Stimulated activated effector memory CD8-positive, alpha-beta T cell treated with anti-CD3 and anti-CD28 coated beads, Interleukin-12 subunit alpha, Interleukin-12 subunit beta, amount 100 ng/mL, for 72 hours (primary cell): ENCODE results near the gene RNF32.

Experiments
- ATAC-seq: fragments of 150-1000 bp; cut with Tn5 transposase; 2 replicates; pipeline ENCODE4 v1.10.0; 2021
- DNase-seq, 2 donors: peaks; one replicate each; pipeline ENCODE4 v3.0.0; 2021 to 2022; ENCODE audit warnings: low spot score in 2 of 2
- H3K27ac Mint-ChIP-seq: one replicate; pipeline ENCODE4 v1.8.0; 2022; ENCODE audit warnings: mild to moderate bottlenecking, mixed read lengths
- H3K36me3 Mint-ChIP-seq: one replicate; pipeline ENCODE4 v1.8.0; 2022; ENCODE audit warnings: mild to moderate bottlenecking, mixed read lengths
- H3K4me1 Mint-ChIP-seq: one replicate; pipeline ENCODE4 v1.8.0; 2022; ENCODE audit warnings: mixed read lengths
- H3K4me3 Mint-ChIP-seq: one replicate; pipeline ENCODE4 v1.8.0; 2022; ENCODE audit warnings: mild to moderate bottlenecking, mixed read lengths
- H3K9me3 Mint-ChIP-seq: one replicate; pipeline ENCODE4 v1.8.0; 2022; ENCODE audit warnings: mixed read lengths

The RNF32 gene

GRCh38 chr7:156652886-156653568 lies 12.5 kb downstream of the RNF32 start:
- Mint-ChIP-seq H3K9me3 (no peaks in the 10 kb centered on the region), H3K4me3 (no peak overlapping the region), H3K27ac (no peak overlapping the region), H3K36me3 (no peaks in the 10 kb centered on the region), H3K4me1 (no peaks in the 10 kb centered on the region)
- no peak for DNase-seq
- ATAC-seq: no peak

GRCh38 chr7:156654511-156655234 lies 14.1 kb downstream of the RNF32 start:
- Mint-ChIP-seq H3K36me3 (no peaks in the 10 kb centered on the region), H3K9me3 (no peaks in the 10 kb centered on the region), H3K27ac (no peak overlapping the region), H3K4me1 (no peaks in the 10 kb centered on the region), H3K4me3 (no peak overlapping the region)
- no peak for DNase-seq
- no peak for ATAC-seq

GRCh38 chr7:156655251-156655650 lies 14.7 kb downstream of the RNF32 start:
- no peak for DNase-seq
- H3K4me1 Mint-ChIP-seq: peaks cover 5% of the 10 kb centered on the region
- no peaks in the 10 kb centered on the region for H3K9me3 Mint-ChIP-seq
- no peak overlapping the region for H3K27ac Mint-ChIP-seq
- H3K36me3 Mint-ChIP-seq: peaks cover 4% of the 10 kb centered on the region
- H3K4me3 Mint-ChIP-seq: no peak overlapping the region
- ATAC-seq: no peak

GRCh38 chr7:156655983-156656382 lies 15.4 kb downstream of the RNF32 start:
- no peak for DNase-seq
- Mint-ChIP-seq H3K27ac (no peak overlapping the region), H3K4me1 (peaks cover 5% of the 10 kb centered on the region), H3K36me3 (peaks cover 5% of the 10 kb centered on the region), H3K9me3 (no peaks in the 10 kb centered on the region), H3K4me3 (no peak overlapping the region)
- no peak for ATAC-seq

GRCh38 chr7:156656598-156656997 lies 16.0 kb downstream of the RNF32 start:
- no peaks in the 10 kb centered on the region for H3K9me3 Mint-ChIP-seq
- peaks cover 5% of the 10 kb centered on the region for H3K4me1 Mint-ChIP-seq
- no peak overlapping the region for H3K4me3 Mint-ChIP-seq
- peaks cover 5% of the 10 kb centered on the region for H3K36me3 Mint-ChIP-seq
- ATAC-seq (no peak), DNase-seq (no peak)
- no peak overlapping the region for H3K27ac Mint-ChIP-seq

- Mint-ChIP-seq H3K27ac (no peak overlapping the region), H3K9me3 (no peaks in the 10 kb centered on the region), H3K36me3 (peaks cover 5% of the 10 kb centered on the region), H3K4me1 (peaks cover 5% of the 10 kb centered on the region), H3K4me3 (no peak overlapping the region)
- ATAC-seq: no peak
- no peak for DNase-seq
Observed at GRCh38 chr7:156657681-156658080, 17.1 kb downstream of the RNF32 start.

GRCh38 chr7:156659203-156659602 lies 18.6 kb downstream of the RNF32 start:
- H3K27ac Mint-ChIP-seq: no peak overlapping the region
- ATAC-seq: no peak
- no peak for DNase-seq
- H3K4me1 Mint-ChIP-seq: peaks cover 5% of the 10 kb centered on the region
- peaks cover 5% of the 10 kb centered on the region for H3K36me3 Mint-ChIP-seq
- H3K4me3 Mint-ChIP-seq: no peak overlapping the region
- no peaks in the 10 kb centered on the region for H3K9me3 Mint-ChIP-seq

GRCh38 chr7:156659961-156660360 lies 19.4 kb downstream of the RNF32 start:
- no peak overlapping the region for H3K27ac Mint-ChIP-seq
- H3K4me1 Mint-ChIP-seq: peaks cover 5% of the 10 kb centered on the region
- H3K9me3 Mint-ChIP-seq: no peaks in the 10 kb centered on the region
- no peak for ATAC-seq
- DNase-seq: no peak
- H3K4me3 Mint-ChIP-seq: no peak overlapping the region
- peaks cover 5% of the 10 kb centered on the region for H3K36me3 Mint-ChIP-seq

- H3K4me1 Mint-ChIP-seq: peaks cover 5% of the 10 kb centered on the region
- peaks cover 5% of the 10 kb centered on the region for H3K36me3 Mint-ChIP-seq
- ATAC-seq (no peak), DNase-seq (no peak)
- no peak overlapping the region for H3K4me3 Mint-ChIP-seq
- H3K27ac Mint-ChIP-seq: no peak overlapping the region
- H3K9me3 Mint-ChIP-seq: no peaks in the 10 kb centered on the region
Observed at GRCh38 chr7:156661637-156662036, 21.1 kb downstream of the RNF32 start.

- peaks cover 5% of the 10 kb centered on the region for H3K36me3 Mint-ChIP-seq
- H3K9me3 Mint-ChIP-seq: no peaks in the 10 kb centered on the region
- no peak overlapping the region for H3K4me3 Mint-ChIP-seq
- H3K4me1 Mint-ChIP-seq: peaks cover 5% of the 10 kb centered on the region
- H3K27ac Mint-ChIP-seq: no peak overlapping the region
- DNase-seq (no peak), ATAC-seq (no peak)
Observed at GRCh38 chr7:156662277-156662676, 21.7 kb downstream of the RNF32 start.

GRCh38 chr7:156665101-156665500 lies 24.5 kb downstream of the RNF32 start:
- peaks cover 2% of the 10 kb centered on the region for H3K36me3 Mint-ChIP-seq
- no peaks in the 10 kb centered on the region for H3K9me3 Mint-ChIP-seq
- DNase-seq (no peak), ATAC-seq (no peak)
- peaks cover 1% of the 10 kb centered on the region for H3K4me1 Mint-ChIP-seq
- H3K27ac Mint-ChIP-seq: no peak overlapping the region
- H3K4me3 Mint-ChIP-seq: no peak overlapping the region

- DNase-seq (no peak), ATAC-seq (no peak)
- Mint-ChIP-seq H3K4me3 (no peak overlapping the region), H3K9me3 (no peaks in the 10 kb centered on the region), H3K36me3 (no peaks in the 10 kb centered on the region), H3K4me1 (no peaks in the 10 kb centered on the region), H3K27ac (no peak overlapping the region)
Observed at GRCh38 chr7:156666368-156667109, 26.0 kb downstream of the RNF32 start.

GRCh38 chr7:156667110-156667426 lies 26.5 kb downstream of the RNF32 start:
- no peak for ATAC-seq
- Mint-ChIP-seq H3K9me3 (no peaks in the 10 kb centered on the region), H3K4me1 (no peaks in the 10 kb centered on the region), H3K27ac (no peak overlapping the region), H3K4me3 (no peak overlapping the region), H3K36me3 (no peaks in the 10 kb centered on the region)
- no peak for DNase-seq

- Mint-ChIP-seq H3K4me1 (no peaks in the 10 kb centered on the region), H3K9me3 (no peaks in the 10 kb centered on the region), H3K4me3 (no peak overlapping the region), H3K27ac (no peak overlapping the region), H3K36me3 (no peaks in the 10 kb centered on the region)
- no peak for ATAC-seq
- no peak for DNase-seq
Observed at GRCh38 chr7:156668130-156668741, 27.7 kb downstream of the RNF32 start.

- Mint-ChIP-seq H3K27ac (peak overlapping the region; percentile 26), H3K4me1 (no peaks in the 10 kb centered on the region), H3K36me3 (no peaks in the 10 kb centered on the region), H3K4me3 (no peak overlapping the region), H3K9me3 (no peaks in the 10 kb centered on the region)
- ATAC-seq (no peak), DNase-seq (no peak)
Observed at GRCh38 chr7:156669035-156669828, 28.7 kb downstream of the RNF32 start.
